ENCODE data around the gene RAB38. TPM values are rescaled to one million over a fixed set of nuclear protein-coding genes. Genes with fewer than 3 reads are reported as not detected.

The RAB38 gene
- total RNA-seq, 3 donors from 2014 or later (not counting 1 experiment from before 2014, with no cell fraction given) = 4.0 to 10.9 (median 5.4) TPM

- intact Hi-C loops (cut with micrococcal nuclease) = no loop called here
- Mint-ChIP-seq H3K27me3 (ENCODE audit: low read depth in 2 of 2) (no peaks in the 10 kb centered on the region), H3K4me3 (no peak overlapping the region), H3K36me3 (peaks cover 5% of the 10 kb centered on the region), H3K27ac (no peak overlapping the region), H3K4me1 (no peaks in the 10 kb centered on the region), H3K9me3 (no peaks in the 10 kb centered on the region)
- Histone ChIP-seq H3K27me3 (ENCODE audit: control insufficient read depth, insufficient read depth, low read length) (no peaks in the 10 kb centered on the region), H3K36me3 (ENCODE audit: control insufficient read depth, insufficient read depth, low read length) (no peaks in the 10 kb centered on the region), H3K4me3 (ENCODE audit: low read length) (no peak overlapping the region), H3K4me1 (ENCODE audit: control insufficient read depth, insufficient read depth, low read length) (no peaks in the 10 kb centered on the region), H3K9me3 (ENCODE audit: control insufficient read depth, insufficient read depth, low read length) (no peaks in the 10 kb centered on the region), H3K27ac (ENCODE audit: low read length) (no peak overlapping the region)
- peak in 1 of 3 donors; percentile 53 for ATAC-seq
- WGBS (ENCODE audit: insufficient coverage) = 72% methylated on average over 3 of the region's 3 CpGs
- no peak for DNase-seq
- TF ChIP-seq CTCF (IDR thresholded peaks at IDR 0.05) = no peak
Measured at GRCh38 chr11:88131764-88132470, 43.3 kb downstream of the RAB38 start.

- H3K9me3 Mint-ChIP-seq = peaks cover 0 to 3% of the 10 kb centered on the region in 2 donors
- ATAC-seq (no peak), DNase-seq (no peak)
- H3K36me3 Mint-ChIP-seq = no peaks in the 10 kb centered on the region
- Histone ChIP-seq H3K27me3 (ENCODE audit: control insufficient read depth, insufficient read depth, low read length) (no peaks in the 10 kb centered on the region), H3K4me3 (ENCODE audit: low read length) (no peak overlapping the region), H3K4me1 (ENCODE audit: control insufficient read depth, insufficient read depth, low read length) (no peaks in the 10 kb centered on the region), H3K9me3 (ENCODE audit: control insufficient read depth, insufficient read depth, low read length) (no peaks in the 10 kb centered on the region), H3K36me3 (ENCODE audit: control insufficient read depth, insufficient read depth, low read length) (no peaks in the 10 kb centered on the region), H3K27ac (ENCODE audit: low read length) (no peak overlapping the region)
- H3K4me1 Mint-ChIP-seq = no peaks in the 10 kb centered on the region
- no peak overlapping the region for H3K27ac Mint-ChIP-seq
- H3K27me3 Mint-ChIP-seq (ENCODE audit: low read depth in 2 of 2) = no peaks in the 10 kb centered on the region
- WGBS (ENCODE audit: insufficient coverage) = 91% methylated on average over 4 of the region's 4 CpGs
- intact Hi-C loops (cut with micrococcal nuclease) = no loop called here
- no peak for TF ChIP-seq CTCF (IDR thresholded peaks at IDR 0.05)
- no peak overlapping the region for H3K4me3 Mint-ChIP-seq
Measured at GRCh38 chr11:88122956-88123355, 52.3 kb downstream of the RAB38 start.

GRCh38 chr11:88119561-88119960 is 55.7 kb downstream of the RAB38 start:
- intact Hi-C loops (cut with micrococcal nuclease) = no loop called here
- Mint-ChIP-seq H3K4me3 (no peak overlapping the region), H3K4me1 (no peaks in the 10 kb centered on the region), H3K27ac (no peak overlapping the region), H3K9me3 (no peaks in the 10 kb centered on the region), H3K27me3 (ENCODE audit: low read depth in 2 of 2) (no peaks in the 10 kb centered on the region), H3K36me3 (no peaks in the 10 kb centered on the region)
- DNase-seq = no peak
- no peaks in the 10 kb centered on the region for H3K9me3 ChIP-seq (ENCODE audit: control insufficient read depth, insufficient read depth, low read length)
- WGBS (ENCODE audit: insufficient coverage) = 97% methylated on average over 2 of the region's 2 CpGs
- H3K4me1 ChIP-seq (ENCODE audit: control insufficient read depth, insufficient read depth, low read length) = no peaks in the 10 kb centered on the region
- ATAC-seq = no peak
- no peak overlapping the region for H3K27ac ChIP-seq (ENCODE audit: low read length)
- no peak overlapping the region for H3K4me3 ChIP-seq (ENCODE audit: low read length)
- no peak for TF ChIP-seq CTCF (IDR thresholded peaks at IDR 0.05)
- H3K27me3 ChIP-seq (ENCODE audit: control insufficient read depth, insufficient read depth, low read length) = no peaks in the 10 kb centered on the region
- no peaks in the 10 kb centered on the region for H3K36me3 ChIP-seq (ENCODE audit: control insufficient read depth, insufficient read depth, low read length)
